ENCODE measurements around the gene KRABD2.
"Not testable (repeated sequence)": the region's sequence is repeated elsewhere in the genome, so short reads cannot be mapped to it uniquely, and the experiment has no call there.

Gene KRABD2

DNA sequence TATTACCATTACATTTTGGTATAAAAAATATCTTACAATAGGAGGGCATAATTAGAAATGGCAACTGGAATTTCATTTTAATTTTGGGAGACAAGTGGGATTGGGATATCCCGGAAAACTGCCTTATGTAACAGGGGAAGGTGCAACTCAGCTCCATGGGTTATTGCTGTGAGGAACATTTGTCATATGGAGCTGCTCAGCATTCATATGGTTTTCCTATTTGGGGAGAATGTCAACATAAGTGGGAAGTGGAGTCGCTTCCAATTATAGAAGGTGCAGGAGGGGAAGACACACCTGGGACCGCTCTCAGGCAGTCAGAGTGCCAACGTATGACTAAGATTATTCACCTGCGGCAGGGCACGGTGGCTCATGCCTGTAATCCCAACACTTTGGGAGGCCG lies 26.2 kb downstream of the KRABD2 start:
- no peak for TF ChIP-seq CTCF (IDR thresholded peaks at IDR 0.05)
- Histone ChIP-seq H3K27ac (no peak overlapping the region), H3K4me3 (no peak overlapping the region)
- no peak for DNase-seq (ENCODE audit: low spot score)

- not testable (repeated sequence) for H3K27ac ChIP-seq; DNase-seq (ENCODE audit: low spot score); H3K4me3 ChIP-seq
These were observed 29.5 kb downstream of the KRABD2 start for GRCh38 chr17:8347001-8347400.

DNA sequence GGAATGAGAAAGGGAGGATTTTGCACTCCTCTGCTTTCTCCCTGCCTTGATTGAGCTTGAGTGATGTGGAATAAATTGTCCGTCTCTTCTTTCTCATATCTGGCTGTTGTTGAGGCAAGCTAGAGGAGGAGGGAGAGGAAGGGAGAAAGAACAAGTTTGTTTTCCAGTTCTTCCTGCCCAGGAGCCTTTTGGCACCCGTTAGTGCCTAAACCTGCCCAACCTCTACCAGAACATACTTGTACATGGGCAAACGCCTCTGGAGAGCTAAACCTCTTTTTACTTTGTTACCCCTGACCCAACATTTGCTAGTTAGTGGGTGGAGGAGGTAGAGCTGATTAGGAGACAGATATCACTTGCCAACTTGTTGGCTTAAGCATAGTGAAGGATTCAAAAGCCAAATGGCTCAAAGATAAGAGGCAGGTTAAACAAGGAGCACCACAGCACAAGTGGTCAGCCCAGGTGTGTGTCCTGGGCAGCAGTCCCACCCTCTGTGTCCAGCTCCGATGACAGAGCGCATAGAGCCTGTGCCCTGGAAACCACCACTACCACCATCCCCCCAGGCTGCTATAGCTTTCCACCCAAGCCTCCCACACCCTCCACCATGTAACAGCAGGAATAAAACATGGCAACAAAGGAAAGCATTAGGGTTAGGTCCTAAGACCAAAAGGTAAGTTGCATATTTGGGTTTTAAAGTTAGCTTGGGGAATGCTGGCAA lies 30.4 kb downstream of the KRABD2 start:
- Histone ChIP-seq H3K27ac (no peak overlapping the region), H3K4me3 (no peak overlapping the region)
- DNase-seq (ENCODE audit: low spot score): no peak
- no peak for TF ChIP-seq CTCF (IDR thresholded peaks at IDR 0.05)

- no peak for DNase-seq (ENCODE audit: low spot score)
- Histone ChIP-seq H3K4me3 (no peak overlapping the region), H3K27ac (no peak overlapping the region)
- TF ChIP-seq CTCF (IDR thresholded peaks at IDR 0.05): no peak
These were observed 31.3 kb downstream of the KRABD2 start for GRCh38 chr17:8345052-8345690.

DNA sequence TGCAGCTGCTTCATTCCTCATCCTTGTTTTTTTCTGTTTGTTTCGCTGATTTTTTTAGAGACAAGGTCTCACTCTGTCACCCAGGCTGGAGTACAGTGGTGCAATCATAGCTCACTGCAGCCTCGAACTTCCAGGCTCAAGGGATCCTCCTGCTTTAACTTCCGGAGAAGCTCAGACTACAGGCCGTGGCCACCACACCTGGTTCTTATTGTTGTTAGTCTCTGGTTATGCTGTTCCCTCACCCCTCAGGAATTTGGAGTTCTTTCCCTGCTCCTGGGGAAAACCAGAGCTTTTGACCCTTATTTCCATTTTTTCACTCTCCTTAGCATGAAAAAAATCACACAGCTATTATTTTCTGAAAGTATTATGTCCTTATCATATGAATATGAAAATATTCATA lies 35.0 kb downstream of the KRABD2 start:
- TF ChIP-seq CTCF (IDR thresholded peaks at IDR 0.05): no peak
- DNase-seq (ENCODE audit: low spot score): no peak
- no peak overlapping the region for H3K4me3 ChIP-seq
- no peak overlapping the region for H3K27ac ChIP-seq

GRCh38 chr17:8339540-8339939 lies 37.0 kb downstream of the KRABD2 start, which contains the start of gene ODF4:
Gene ODF4, plus strand, starts transcription at chr17:8339840. Its CDS starts 212 bp downstream, at chr17:8340052.
- no peak for DNase-seq (ENCODE audit: low spot score)
- no peak within 1 kb of the TSS for H3K27ac ChIP-seq
- TF ChIP-seq CTCF (IDR thresholded peaks at IDR 0.05): no peak
- no peak within 1 kb of the TSS for H3K4me3 ChIP-seq

DNA sequence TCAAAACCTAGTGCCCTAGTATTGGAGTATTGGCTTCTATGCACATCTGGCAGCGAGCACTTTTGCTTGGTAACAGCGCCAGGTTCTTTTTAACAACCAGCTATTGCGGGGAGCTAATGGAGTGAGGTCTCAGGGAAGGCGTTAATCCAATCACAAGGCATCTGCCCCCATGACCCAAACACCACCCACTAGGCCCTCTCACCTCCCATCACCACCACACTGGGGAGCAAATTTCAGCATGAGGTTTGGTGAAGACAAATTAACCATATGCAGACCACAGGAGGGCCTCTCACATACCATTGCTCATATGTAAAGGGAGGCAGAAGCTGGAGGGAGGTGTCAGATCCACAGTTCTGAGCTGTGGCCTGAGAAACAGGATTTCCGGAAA lies 37.8 kb downstream of the KRABD2 start:
- Histone ChIP-seq H3K4me3 (no peak overlapping the region), H3K27ac (no peak overlapping the region)
- TF ChIP-seq CTCF (IDR thresholded peaks at IDR 0.05): no peak
- no peak for DNase-seq (ENCODE audit: low spot score)

Measured in coronary artery (tissue), 2 donors.